ENCODE measurements around the gene ACYP2.
"Not testable (repeated sequence)": the region's sequence is repeated elsewhere in the genome, so short reads cannot be mapped to it uniquely, and the experiment has no call there.

Gene ACYP2

GRCh38 chr2:54109848-54110247, 5.6 kb upstream of the ACYP2 start:
- no peak overlapping the region for H3K27ac ChIP-seq
- TF ChIP-seq CTCF (conservative IDR thresholded peaks at IDR 0.05) (no peak), ZFX (IDR thresholded peaks at IDR 0.05) (no peak)

- H3K27ac ChIP-seq, result not testable (repeated sequence)
These were observed 936 bp upstream of the ACYP2 start for GRCh38 chr2:54114479-54114878.

GRCh38 chr2:54114936-54115283, 505 bp upstream of the ACYP2 start:
- peak overlapping the region; percentile 87 for H3K27ac ChIP-seq
- TF ChIP-seq CTCF (conservative IDR thresholded peaks at IDR 0.05), result no peak
- no peak for TF ChIP-seq ZFX (IDR thresholded peaks at IDR 0.05)

GRCh38 chr2:54116598-54116997, 1.2 kb downstream of the ACYP2 start:
- H3K27ac ChIP-seq, result not testable (repeated sequence)

GRCh38 chr2:54120950-54121349, 5.5 kb downstream of the ACYP2 start:
- H3K27ac ChIP-seq, result no peak overlapping the region
- TF ChIP-seq CTCF (conservative IDR thresholded peaks at IDR 0.05) (no peak), ZFX (IDR thresholded peaks at IDR 0.05) (no peak)

GRCh38 chr2:54122171-54122935, 6.9 kb downstream of the ACYP2 start:
- TF ChIP-seq CTCF (conservative IDR thresholded peaks at IDR 0.05) (no peak), ZFX (IDR thresholded peaks at IDR 0.05) (no peak)

GRCh38 chr2:54122939-54123338, 7.5 kb downstream of the ACYP2 start:
- TF ChIP-seq ZFX (IDR thresholded peaks at IDR 0.05) (no peak), CTCF (conservative IDR thresholded peaks at IDR 0.05) (no peak)
- no peak overlapping the region for H3K27ac ChIP-seq

More at GRCh38 chr2:54122171-54122935, 6.9 kb downstream of the ACYP2 start:
- no peak overlapping the region for H3K27ac ChIP-seq

GRCh38 chr2:54127174-54127573, 11.8 kb downstream of the ACYP2 start:
- H3K27ac ChIP-seq, result not testable (repeated sequence)

GRCh38 chr2:54133056-54133455, 17.6 kb downstream of the ACYP2 start:
- TF ChIP-seq ZFX (IDR thresholded peaks at IDR 0.05) (no peak), CTCF (conservative IDR thresholded peaks at IDR 0.05) (no peak)
- no peak overlapping the region for H3K27ac ChIP-seq

Data from C4-2B (cell line).